ENCODE measurements around the gene EFCAB6.

EFCAB6 gene

DNA sequence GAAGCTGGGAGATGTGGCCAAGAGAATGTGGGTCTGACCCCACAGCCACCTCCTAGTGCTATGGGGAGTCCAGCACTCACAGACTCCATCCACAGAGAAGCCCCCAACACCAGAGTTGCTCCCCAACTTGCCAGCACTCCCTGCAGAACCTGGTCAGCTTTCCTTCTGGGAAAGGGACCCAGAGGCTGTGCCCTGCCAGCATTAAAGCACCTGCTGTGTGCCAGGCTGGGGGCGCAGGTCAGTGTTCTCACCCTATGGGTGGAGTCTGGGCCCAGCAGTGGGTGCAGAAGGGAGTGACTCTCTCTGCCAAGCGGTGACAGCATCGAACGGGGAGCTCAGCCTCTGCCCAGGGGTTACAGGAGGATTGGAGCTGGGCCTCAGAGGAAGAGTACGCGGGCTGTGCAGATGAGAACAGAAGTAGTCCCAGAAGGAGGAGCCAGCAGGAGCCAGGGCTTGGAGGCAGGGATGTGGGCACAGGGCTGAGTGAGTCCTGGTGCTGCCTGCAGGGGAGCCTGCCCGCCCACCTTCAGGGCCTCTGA is 285.9 kb downstream of the EFCAB6 start:
- DNase-seq (ENCODE audit: low read depth), result no peak

DNA sequence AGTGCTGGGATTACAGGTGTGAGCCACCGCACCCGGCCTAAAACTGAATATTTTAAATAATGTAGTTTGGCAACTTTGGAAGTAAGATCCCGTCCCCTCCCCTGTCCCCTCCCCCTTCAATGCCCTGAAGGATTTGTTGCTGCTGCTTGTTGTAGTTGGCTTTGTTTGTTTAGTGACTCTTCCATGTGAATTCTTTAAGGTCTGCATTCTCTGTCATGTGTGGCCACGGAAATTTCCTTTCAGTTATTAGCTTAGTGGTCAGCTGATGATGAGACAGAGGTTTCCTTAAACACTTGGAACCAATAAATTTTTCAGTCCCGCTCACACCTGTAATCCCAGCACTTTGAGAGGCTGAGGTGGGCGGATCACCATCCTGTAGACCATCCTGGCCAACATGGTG is 290.4 kb downstream of the EFCAB6 start:
- no peak for DNase-seq (ENCODE audit: low read depth)

DNA sequence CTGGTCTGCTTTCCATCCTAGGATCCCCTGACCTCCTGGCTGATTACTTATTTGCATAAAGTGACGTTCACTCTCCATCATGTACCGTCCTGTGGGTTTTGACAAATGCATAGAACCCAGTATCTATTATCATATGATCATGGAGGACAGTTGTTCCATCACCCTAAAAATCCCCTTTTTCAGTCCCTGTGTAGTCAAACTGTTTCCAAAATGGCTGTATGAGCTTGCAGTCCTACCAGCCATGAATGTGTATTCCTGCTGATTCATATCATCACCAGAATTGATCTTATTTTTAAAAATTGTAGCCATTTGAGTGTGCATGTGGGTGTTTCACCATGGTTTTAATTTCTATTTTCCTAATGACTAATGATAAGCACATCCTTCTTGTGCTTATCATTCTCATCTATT is 291.5 kb downstream of the EFCAB6 start:
- no peak for DNase-seq (ENCODE audit: low read depth)

DNA sequence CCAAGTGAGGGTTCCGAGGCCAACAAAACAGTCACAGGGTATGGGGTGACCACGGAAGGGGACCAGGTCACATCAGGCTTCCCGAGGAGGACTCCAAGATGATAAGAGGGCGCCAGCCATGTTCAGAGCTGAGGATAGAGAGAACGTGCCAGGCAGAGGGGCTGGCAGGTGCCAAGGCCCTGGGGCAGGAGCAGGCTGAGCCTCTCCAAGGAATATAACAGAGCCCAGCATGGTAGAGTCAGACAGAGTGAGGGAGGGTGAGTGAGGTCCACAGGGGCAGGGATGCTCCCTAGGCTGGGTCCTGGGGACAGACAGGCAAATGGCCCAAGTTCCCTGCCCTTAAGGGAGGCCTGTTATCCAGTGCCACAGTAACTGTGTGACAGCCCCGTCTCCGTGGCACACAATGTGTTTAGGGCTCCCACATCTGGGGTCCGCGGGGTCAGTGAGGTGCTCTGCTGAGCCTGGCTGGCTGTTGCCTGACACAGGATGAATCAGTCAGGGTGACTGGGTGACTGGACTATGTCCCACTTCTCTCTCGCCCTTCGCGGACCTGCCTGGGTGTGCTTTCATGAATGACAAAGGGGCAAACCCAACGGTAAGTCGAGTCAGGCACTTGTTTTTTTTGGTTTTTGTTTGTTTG is 295.0 kb downstream of the EFCAB6 start:
- DNase-seq (ENCODE audit: low read depth), result no peak

DNA sequence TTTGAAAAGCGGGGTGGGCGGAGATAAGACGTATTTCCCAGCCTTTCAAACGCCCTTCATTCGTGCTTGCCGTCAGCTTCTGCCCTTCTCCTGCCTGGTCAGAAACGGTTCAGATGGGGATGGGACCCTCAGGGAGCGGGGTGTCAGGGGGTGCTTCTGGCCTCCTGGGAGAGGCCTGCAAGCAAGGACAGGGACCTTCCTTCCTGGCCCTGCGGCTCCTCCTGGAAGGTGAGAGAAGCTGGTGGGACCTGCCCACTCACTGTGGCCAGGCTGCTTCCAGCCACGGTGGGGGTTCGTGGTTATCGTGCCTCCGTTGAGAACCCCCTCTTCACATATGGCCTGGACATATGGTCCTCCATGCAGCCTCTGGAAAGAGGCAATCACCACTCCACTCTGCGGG is 295.7 kb downstream of the EFCAB6 start:
- no peak for DNase-seq (ENCODE audit: low read depth)

DNA sequence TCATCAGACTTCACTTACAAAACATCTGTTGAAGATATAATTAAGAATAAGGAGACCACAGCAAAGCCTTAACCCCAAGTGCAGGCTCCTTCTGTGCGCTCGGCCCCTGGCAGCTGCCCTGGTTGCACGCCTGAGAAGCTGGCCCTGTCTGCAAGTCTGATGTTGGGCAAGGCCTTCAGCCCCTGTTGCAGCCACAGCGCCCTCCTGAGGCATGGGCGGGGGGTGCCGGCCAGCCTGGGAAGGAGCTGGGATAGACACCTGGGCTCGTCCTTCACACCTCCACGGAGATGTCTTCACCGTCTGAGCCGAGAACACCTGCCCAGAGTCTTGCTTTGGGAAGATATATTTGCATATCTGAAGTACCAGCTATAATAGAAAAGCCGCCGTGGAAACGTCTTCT is 296.2 kb downstream of the EFCAB6 start:
- no peak for DNase-seq (ENCODE audit: low read depth)

DNA sequence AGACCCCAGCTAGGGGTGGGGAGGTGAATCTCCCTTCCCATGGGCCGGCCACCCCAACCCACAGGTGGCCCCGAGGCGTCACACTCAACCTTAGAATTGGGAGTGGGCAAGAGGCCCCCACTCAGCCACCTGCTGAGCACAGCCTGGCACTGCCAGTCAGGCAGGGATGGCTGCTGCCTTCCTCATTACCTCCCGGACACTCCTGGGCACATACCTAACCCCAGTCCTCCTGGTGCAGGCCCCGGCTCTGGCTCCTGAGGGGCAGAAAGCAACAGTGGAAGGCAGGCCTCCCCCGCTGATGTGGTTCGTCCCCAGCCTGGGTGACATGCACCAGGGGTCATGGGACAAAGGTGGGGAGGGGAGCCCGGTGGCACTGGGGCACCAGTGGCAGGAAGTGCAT is 296.7 kb downstream of the EFCAB6 start:
- DNase-seq (ENCODE audit: low read depth), result no peak

DNA sequence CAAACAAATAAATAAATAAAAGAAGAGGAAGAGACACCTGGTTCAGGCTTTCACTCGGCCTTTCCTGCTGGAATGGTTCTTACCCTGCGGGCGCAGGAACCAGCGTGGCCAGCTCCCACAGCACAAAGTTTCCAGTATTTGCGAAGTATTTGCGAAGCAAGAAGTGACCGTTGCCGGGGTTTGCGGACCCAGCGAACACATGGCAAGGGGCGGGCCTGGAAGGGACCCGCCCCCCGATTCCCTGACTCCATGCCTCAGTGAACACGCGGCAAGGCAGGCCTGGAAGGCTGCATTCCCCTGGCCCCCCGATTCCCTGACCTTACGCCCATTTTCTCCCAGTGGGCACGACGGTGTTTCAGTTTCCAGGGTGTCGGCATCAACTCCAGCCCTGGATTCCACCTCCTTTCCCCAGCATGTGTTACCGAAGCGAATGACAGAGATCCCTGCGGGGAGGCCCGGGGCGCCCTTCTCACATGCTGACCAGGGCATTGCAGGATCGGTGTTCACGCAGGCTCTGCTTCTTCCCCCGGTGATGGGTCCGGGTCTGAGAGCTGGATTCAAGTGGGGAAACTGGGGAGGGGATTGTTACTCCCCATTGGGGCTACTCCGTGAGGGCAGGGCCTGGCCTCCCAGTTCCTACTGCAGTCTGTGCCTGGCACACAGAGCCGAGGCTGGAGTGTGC is 297.5 kb downstream of the EFCAB6 start:
- DNase-seq (ENCODE audit: low read depth), result no peak

DNA sequence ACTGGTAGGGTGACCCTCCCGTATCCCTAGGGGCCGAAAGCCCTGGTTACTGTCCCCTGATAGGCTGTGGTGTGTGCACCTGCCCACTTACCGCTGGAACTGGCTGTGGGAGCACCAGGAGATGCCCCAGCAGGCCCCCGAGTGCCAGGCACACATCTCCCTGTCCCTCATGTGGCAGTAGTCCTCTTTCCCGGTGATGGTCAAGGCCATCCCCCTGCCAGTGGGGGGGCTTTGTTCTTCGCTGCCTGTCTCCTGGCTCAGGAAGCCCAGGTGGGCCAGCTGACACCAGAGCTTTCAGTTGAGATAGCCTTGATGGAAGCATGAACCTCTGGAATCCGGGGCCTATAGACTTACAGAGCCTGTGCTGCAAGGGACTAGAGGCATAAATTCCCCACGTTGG is 299.8 kb downstream of the EFCAB6 start:
- no peak for DNase-seq (ENCODE audit: low read depth)

DNA sequence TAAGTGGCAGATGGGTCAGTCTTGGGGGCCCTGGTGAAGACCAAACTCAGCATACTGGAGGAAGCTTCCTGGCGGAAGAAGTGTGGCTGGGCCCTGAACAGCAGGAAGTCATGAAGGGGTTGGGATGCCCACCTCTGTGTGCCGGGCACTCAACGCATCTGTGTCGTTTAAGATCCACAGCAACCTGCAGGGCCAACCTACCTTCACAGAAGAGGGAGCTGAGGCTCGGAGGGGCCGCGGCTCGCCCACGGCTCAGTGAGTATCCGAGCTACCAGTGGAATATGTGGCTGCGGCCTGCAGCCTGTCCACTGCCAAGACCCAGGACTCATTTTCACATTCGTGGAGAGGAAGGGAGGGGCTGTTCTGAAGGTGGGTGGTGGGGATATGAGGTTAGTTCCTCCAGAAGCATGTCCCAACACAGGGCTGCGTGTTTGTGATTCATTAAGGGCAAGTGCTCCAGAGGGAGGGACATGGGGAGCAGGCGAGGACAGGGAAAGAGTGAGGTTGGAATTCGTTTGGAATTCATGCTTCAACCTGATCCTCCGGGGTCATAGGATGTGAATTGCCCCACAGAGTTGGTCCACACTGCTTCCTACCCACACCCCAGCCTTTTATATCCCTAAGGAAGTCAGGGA is 300.7 kb downstream of the EFCAB6 start:
- no peak for DNase-seq (ENCODE audit: low read depth)

DNA sequence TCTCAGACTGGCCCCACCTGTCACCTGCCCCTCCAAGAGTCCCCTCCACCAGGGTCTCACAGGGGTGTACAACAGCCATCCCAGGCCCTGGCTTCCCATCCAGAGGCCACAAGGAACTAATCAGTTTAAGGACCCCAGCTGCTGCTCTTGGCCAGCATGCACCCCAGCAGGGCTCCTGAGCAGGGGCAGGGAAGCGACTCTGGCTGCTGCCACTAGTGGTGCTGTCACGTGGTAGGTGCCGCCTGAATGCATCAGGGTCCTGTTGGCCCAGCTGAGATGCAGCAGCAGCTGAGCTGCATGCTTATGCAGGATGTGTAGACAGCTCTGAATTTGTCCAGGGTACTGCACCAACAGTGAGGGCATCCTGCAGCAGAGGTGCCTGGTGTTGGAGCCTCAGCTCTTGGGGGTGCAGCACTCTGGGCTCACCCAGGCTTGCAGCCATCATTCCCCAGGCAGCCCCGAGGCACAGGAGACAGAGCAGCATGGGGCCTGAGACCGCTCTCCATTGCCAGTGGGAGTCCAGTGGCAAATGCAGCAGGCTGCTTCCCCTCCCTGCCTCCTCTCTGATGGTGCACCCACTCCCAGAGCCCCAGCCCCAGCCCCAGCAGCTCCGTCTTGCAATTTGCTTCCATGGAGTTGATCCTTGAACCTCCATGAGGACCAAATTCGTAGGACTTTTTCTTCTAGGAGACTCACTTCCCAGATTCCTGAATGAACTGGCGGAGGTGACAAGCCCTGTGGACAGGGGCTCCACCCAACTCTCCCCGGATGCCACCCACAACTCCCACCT is 301.6 kb downstream of the EFCAB6 start:
- DNase-seq (ENCODE audit: low read depth), result no peak

DNA sequence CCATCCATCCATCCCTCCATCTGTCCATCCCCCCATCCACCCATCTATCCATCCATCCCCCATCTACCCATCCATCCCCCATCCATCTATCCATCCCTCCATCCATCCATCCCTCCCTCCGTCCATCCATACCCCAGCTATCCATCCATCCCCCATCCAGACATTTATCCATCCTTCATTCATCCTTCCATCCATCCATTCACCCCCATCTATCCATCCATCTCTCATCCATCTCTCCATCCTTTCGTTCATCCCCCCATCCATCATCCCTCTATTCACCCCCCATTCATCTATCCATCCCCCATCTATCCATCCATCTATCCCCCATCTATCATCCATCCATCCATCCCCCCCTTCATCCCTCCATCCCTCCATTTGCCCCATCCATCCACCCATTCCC is 302.8 kb downstream of the EFCAB6 start:
- no peak for DNase-seq (ENCODE audit: low read depth)

DNA sequence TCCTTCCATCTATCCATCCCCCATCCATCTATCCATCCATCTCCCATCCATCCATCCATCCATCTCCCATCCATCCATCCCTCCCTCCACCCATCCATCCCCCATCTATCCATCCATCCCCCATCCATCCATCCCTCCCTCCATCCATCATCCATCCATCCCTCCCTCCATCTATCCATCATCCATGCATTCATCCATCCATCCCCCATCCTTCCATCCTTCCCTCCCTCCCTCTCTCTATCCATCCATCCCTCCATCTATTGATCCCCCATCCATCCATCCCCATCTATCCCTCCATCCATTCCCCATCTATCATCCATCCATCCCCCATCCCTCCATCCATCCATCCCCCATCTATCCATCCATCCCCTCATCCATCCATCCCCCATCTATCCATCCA is 303.6 kb downstream of the EFCAB6 start:
- no peak for DNase-seq (ENCODE audit: low read depth)

DNA sequence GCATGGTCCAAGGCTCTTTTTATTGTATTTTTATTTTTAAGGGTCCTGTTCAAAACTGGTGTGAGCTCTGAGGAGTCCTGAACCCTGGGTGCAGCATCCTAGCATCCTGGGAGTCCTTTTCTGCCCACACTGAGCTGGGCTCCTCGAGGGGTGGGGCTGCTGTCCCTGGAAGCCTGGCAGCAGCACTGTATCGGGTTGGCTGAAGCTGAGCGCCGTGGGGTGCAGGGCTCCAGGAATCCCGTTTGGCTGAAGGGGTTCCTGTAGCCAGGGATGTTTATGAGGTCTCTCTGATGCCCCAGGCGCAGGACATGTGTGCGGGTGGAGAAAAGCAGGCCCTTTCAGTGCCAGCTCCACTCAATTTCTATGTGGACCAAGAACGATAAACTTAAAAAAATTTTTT is 304.9 kb downstream of the EFCAB6 start:
- no peak for DNase-seq (ENCODE audit: low read depth)

DNA sequence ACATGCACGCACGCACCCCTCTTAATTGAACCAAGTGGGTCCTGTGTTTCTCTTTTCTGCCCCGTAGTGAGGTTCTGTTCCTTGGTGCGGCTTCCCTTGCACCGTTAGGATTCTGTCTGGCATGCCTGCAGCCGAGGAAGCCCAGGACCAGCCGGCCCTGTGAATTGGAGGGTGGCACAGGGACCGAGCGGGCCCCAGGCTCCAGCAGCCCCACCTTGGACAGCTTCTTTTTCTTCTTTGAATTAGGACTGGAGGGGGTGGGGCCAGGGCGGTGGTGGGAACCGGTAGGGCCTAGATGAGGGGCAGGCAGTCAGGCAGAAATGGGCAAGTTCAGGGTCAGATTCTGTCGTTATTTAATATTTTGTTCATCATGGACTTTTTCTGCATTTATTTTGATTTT is 305.6 kb downstream of the EFCAB6 start:
- DNase-seq (ENCODE audit: low read depth), result no peak

DNA sequence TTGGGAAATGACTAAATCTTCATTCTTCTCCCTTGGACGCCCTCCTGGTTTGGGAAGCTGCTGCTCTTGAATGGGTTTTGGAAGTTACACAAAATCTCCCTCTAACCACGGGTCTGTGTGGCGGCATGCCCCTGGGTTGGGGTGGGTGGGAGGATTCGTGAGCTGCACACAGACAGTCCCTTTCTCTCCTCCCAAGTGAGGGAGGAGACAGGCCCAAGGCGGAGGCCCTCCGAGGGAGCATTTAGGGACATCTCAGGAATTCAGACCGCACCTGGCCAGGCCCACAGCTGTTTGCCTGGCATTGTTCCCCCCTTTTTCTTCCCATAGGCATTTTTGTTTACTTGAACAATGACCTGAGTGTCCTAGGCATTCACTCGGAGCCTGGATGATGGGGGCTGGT is 306.2 kb downstream of the EFCAB6 start:
- DNase-seq (ENCODE audit: low read depth), result no peak

DNA sequence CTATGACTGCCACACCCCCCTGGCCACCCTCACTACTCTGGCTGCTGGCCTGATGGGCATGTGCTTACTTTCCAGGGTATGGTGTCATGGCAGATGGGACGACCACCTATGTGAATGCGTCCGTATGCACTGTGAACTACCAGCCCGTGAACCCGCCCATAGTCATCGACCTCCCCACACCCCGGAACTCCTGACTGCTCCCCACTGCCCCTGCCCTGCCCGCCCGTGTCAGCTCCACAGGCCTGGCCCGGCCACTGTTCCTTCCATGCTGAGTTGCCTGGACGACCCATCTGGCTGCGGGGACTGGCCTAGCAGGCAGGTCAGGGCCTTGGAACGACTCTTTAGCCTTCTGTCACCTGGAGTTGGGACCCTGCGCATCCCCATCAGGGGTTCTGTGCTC is 306.7 kb downstream of the EFCAB6 start:
- DNase-seq (ENCODE audit: low read depth), result no peak

DNA sequence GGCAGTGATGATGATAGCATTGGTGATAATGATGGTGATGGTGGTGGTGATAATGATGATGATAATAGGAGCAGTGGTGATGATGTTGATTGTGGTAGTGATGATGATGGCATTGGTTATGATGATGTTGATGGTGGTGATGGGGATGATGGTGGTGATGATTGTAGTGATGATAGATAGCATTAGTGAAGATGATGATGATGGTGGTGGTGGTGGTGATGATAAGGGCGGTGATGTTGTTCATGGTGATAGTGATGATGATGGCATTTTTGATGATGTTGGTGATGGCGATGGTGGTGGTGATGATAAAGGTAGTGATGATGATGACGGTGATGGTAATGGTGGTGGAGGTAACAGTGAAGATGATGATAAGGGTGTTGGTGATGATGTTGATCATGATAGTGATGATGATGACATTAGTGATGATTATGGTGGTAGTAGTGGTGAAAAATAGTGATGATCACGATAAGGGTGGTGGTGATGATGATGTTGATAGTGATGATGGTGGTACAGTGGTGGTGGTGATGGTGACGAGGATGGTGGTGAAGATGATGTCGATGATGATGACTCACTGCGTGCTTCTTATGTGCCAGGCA is 307.3 kb downstream of the EFCAB6 start:
- DNase-seq (ENCODE audit: low read depth), result no peak

DNA sequence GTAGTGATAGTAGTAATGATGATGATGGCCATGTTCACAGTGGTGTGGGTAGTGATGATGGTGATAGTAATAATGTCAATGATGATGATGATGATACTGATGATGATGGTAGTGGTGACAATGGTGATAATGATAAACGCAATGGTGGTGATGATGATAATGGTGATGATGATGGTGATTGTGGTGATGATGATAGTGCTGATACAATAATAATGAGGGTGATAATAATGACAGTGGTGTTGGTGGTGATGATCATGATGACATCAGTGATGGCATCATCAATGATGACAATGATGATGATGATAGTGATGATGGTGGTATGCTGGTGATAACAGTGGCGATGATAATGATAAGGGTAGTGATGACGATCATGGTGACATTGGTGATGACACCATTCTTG is 308.0 kb downstream of the EFCAB6 start:
- no peak for DNase-seq (ENCODE audit: low read depth)

DNA sequence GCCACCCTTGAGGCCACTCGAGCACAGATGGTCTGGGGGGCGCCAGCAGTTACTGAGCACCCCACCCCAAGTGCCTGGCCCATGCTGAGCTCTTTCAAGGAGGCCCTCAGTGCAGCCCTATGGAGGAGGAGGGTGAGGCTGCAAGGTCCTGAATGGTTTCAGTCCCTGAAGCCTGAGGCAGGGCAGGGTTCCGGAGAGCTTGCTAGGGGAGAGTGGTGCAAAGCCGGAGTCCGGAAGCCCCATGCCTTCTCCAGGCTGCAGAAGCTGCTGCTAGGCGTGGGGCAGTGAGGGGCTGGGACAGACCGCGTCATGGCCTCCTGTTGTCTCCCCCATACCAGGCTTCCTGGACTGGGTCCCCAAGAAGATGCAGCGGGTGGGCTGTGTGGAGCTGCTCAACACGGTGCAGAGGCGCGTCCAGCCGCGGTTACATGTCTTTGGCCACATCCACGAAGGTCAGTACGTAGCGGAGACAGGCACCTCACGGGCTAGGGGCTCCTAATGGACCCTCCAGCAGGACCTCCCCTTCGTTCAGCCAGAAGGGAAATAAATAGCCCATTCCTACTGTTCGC is 309.7 kb downstream of the EFCAB6 start:
- DNase-seq (ENCODE audit: low read depth), result no peak

DNA sequence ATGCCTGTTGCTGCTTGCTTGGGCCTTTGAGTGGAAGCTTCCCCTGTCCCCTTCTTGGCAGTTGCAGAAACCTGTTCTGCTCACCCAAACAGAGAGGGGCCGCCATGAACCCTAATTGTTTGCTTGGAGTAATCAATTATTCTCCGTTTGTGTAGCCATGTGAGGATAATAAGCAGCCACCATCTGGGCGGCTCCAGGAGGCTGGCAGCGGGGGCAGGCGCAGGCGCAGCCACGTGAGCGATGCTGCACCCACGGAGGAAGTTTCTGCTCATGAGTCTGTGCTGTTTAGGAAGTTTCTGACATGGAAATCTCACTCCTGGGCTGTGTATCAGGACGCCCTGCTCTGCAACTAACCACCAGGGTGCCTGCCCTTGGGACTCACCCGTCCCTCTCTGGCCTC is 310.2 kb downstream of the EFCAB6 start:
- DNase-seq (ENCODE audit: low read depth), result no peak
